Suprapubic skin (tissue), 4 donors: ENCODE data around the gene ACADL.

ENCODE experiments used
- EP300 ChIP-seq: sonication (generic); formaldehyde crosslinking; IDR thresholded peaks from one replicate; pipeline ENCODE4 v1.6.1; 2017; ENCODE audit warnings: antibody characterized with exemption
- POLR2AphosphoS5 ChIP-seq, 3 donors: sonication (generic); formaldehyde crosslinking; IDR thresholded peaks; one replicate each; pipeline ENCODE4 v1.6.1; 2017; ENCODE audit warnings: antibody characterized with exemption in 3 of 3
- TF ChIP-seq, protein P1 (sequence below), 2 donors: fragments of 200-600 bp in 1 of 2; fragments of 450-650 bp in 1 of 2; sonication (generic) in 1 of 2; IDR thresholded peaks; one replicate each; pipeline ENCODE4 v1.5.1; 2016 to 2019; ENCODE audit warnings: antibody characterized with exemption in 2 of 2, mild to moderate bottlenecking in 1 of 2, moderate library complexity in 1 of 2

DNA sequence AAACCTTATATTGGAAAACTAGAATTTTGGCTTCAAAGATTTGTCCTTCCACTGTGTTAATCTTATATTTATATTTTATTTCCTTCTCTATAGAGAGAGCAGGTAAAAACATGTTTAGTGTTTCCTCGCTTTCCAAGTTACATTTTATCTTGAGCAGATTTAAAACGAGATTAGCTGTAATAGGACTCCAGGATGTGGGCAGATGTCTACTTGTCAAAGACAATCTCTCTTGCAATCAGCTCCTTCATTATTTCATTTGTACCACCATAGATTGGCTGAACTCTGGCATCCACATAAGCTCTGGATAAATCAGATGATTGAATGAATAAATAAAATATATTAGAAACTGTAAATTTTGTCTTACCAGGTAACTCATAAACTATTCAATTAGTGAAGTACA is 36.5 kb downstream of the ACADL start:
- TF ChIP-seq, protein P1, sequence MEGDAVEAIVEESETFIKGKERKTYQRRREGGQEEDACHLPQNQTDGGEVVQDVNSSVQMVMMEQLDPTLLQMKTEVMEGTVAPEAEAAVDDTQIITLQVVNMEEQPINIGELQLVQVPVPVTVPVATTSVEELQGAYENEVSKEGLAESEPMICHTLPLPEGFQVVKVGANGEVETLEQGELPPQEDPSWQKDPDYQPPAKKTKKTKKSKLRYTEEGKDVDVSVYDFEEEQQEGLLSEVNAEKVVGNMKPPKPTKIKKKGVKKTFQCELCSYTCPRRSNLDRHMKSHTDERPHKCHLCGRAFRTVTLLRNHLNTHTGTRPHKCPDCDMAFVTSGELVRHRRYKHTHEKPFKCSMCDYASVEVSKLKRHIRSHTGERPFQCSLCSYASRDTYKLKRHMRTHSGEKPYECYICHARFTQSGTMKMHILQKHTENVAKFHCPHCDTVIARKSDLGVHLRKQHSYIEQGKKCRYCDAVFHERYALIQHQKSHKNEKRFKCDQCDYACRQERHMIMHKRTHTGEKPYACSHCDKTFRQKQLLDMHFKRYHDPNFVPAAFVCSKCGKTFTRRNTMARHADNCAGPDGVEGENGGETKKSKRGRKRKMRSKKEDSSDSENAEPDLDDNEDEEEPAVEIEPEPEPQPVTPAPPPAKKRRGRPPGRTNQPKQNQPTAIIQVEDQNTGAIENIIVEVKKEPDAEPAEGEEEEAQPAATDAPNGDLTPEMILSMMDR (IDR thresholded peaks at IDR 0.05): no peak
- TF ChIP-seq POLR2AphosphoS5 (IDR thresholded peaks at IDR 0.05) (no peak), EP300 (no peak)
